AG09309 (cell line): ENCODE measurements around the gene ARL3.
"Not testable (repeated sequence)": the region's sequence is repeated elsewhere in the genome, so short reads cannot be mapped to it uniquely, and the experiment has no call there.

Experiments used
- DNase-seq: peaks from one replicate; pipeline ENCODE4 v3.0.0-alpha.2; 2010; ENCODE audit warnings: low read depth
- H3K4me3 ChIP-seq: 2 replicates; pipeline ENCODE4 v1.5.1; 2011; ENCODE audit warnings: mild to moderate bottlenecking, low read depth, low read length, moderate library complexity; ENCODE audit not compliant: control insufficient read depth
- TF ChIP-seq, protein P1 (sequence below): IDR thresholded peaks from 2 replicates; pipeline ENCODE4 v1.5.1; 2011; ENCODE audit warnings: mild to moderate bottlenecking, low read depth, low read length, inconsistent platforms; ENCODE audit not compliant: insufficient read depth, control insufficient read depth; ENCODE audit errors: missing control alignments

ARL3 gene

DNA sequence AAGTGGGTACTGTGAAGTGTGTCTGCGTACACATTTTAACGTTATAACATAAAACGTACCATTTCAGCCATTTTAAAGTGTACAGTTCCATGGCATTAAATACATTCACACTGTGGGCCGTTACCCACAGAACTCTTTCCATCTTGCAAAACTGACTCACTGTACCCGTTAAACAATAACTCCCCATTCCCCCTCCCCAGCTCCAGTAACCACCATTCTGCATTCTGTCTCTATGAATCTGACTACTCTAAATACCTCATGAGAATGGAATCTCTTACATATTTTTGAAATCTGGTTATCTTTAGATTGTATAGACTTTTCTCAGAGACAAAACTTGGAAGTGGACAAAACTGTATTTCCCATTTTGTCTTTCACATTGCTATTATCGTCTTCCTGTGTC lies 9.3 kb downstream of the ARL3 start:
- H3K4me3 ChIP-seq = no peak overlapping the region
- no peak for DNase-seq
- TF ChIP-seq, protein P1, sequence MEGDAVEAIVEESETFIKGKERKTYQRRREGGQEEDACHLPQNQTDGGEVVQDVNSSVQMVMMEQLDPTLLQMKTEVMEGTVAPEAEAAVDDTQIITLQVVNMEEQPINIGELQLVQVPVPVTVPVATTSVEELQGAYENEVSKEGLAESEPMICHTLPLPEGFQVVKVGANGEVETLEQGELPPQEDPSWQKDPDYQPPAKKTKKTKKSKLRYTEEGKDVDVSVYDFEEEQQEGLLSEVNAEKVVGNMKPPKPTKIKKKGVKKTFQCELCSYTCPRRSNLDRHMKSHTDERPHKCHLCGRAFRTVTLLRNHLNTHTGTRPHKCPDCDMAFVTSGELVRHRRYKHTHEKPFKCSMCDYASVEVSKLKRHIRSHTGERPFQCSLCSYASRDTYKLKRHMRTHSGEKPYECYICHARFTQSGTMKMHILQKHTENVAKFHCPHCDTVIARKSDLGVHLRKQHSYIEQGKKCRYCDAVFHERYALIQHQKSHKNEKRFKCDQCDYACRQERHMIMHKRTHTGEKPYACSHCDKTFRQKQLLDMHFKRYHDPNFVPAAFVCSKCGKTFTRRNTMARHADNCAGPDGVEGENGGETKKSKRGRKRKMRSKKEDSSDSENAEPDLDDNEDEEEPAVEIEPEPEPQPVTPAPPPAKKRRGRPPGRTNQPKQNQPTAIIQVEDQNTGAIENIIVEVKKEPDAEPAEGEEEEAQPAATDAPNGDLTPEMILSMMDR = no peak

DNA sequence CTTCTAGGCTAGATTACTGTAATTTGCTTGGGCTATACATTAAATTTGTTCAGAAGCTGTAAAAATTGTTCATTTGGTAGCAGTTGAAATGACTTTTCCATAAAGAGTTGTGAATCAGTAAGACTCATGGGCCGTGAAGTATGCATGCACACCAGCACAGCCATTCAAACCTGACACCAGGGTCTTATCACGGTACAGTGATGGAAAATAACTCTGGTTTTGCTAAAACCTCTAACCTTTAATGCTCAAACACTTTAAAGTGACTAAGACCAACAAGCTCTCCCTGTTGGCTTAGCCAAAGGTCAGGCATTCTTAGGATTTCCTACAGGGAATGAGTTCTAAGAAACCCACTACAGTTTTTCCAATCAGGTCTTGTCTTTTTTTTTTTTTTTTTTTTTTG lies 11.5 kb downstream of the ARL3 start:
- no peak overlapping the region for H3K4me3 ChIP-seq
- TF ChIP-seq, protein P1 = no peak
- no peak for DNase-seq

DNA sequence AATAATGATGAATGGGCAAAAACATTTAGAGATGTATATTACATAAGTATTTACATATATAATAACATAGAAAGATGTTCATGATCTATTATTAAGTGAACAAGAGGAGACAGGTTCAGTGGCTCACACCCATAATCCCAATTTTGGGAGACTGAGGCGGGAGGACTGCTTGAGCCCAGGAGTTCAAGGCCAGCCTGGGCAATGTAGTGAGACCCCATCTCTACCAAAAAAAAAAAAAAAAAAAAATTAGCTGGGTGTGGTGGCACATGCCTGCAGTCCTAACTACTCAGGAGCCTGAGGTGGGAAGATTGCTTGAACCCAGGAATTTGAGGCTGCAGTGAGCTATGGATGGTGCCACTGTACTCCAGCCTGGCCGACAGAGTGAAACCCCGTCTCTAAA lies 12.4 kb downstream of the ARL3 start:
- TF ChIP-seq, protein P1 = no peak
- H3K4me3 ChIP-seq = no peak overlapping the region
- DNase-seq = no peak

DNA sequence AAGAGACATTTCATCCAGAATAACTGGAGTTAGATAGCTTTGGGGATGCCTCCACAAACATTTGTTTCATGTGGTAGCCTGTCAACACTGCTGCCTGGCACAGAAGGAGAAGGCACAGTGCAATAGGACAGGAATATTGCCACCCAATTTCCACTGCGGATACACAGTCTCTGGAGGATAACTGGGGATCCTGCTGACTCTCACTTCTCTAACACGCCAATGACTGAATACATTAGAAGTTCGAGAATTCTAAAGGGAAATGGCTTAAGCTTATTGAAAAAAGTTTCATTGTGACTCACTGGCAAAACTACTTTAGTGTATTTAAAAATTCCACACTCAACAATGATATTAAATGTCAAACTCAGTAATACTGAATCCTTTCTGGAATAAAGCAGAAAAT lies 12.9 kb downstream of the ARL3 start:
- H3K4me3 ChIP-seq = no peak overlapping the region
- no peak for DNase-seq
- TF ChIP-seq, protein P1 = no peak

DNA sequence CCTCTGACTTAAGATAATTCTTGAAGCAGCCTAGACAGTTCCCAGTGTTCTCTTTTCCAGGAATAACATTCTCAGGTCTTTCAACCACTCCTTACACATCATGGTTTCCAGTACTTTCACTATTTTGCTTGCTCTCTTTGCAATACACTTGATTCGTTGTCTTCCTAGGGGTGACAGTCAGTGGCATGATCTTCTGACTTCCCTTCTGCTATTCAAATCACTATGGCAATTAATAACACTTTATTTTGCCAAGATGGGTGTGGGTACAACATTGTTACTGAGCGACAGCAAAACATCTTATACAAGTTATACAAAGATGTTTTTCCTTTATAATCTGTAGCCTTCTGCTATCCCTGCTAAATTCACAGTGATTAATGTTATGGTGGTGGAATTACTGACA lies 15.3 kb downstream of the ARL3 start:
- H3K4me3 ChIP-seq = no peak overlapping the region
- no peak for DNase-seq
- TF ChIP-seq, protein P1 = no peak

DNA sequence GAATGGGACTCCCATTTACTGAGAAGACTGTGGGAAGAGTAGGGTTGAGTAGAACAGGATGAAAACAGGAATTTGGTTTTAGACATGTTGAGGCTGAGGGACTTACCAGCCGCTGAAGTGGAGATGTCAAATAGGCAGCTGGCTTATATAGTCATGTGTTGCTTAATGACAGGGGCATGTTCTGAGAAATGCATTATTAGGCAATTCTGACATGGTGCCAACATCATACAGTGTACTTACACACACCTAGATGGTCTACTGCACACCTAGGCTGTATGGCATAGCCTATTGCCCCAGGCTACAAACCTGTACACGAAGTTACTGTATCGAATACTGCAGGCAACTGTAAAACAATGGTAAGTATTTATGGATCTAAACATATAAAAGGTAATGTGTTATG lies 17.5 kb downstream of the ARL3 start:
- H3K4me3 ChIP-seq = no peak overlapping the region
- no peak for DNase-seq
- TF ChIP-seq, protein P1 = no peak

DNA sequence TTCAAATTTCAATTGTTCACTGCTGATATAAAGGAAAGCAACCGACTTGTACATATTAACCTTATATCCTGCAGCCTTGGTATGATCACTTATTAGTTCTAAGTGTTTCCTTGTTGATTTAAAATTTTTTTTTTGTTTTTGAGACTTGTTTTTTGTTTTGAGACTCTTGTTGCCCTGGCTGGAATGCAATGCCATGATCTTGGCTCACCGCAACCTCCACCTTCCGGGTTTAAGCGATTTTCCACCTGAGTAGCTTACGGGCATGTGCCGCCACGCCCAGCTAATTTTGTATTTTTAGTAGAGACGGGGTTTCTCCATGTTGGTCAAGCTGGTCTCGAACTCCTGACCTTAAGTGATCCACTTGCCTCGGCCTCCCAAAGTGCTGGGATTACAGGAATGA lies 18.8 kb downstream of the ARL3 start:
- not testable (repeated sequence) for DNase-seq, H3K4me3 ChIP-seq
